ENCODE data around the gene HEBP2. TPM values are rescaled to one million over a fixed set of nuclear protein-coding genes. Genes with fewer than 3 reads are reported as not detected.

The HEBP2 gene
- total and polyA plus RNA-seq, 2 donors (not counting 3 experiments of a cell fraction or from before 2014, with no cell fraction given) = 22.5 to 75.3 TPM

- dilution Hi-C loops (cut with MboI; ENCODE audit: extremely low pct_ligation_motif_present, low sequenced_read_pairs) (no loop called here), intact Hi-C loops (cut with micrococcal nuclease) (no loop called here)
- POLR2A ChIA-PET = no interaction called here
- Histone ChIP-seq H3K9me1 (replicated peaks; ENCODE audit: control insufficient read depth, extremely low read depth, insufficient read depth, low read length) (no peaks in the 10 kb centered on the region), H3K27ac (ENCODE audit: insufficient read depth, low read depth, low read length) (no peak overlapping the region), H4K20me1 (replicated peaks; ENCODE audit: control insufficient read depth, extremely low read depth, insufficient read depth, low read length) (no peaks in the 10 kb centered on the region), H2AFZ (ENCODE audit: low read depth, low read length) (no peak overlapping the region), H3K9ac (replicated peaks; ENCODE audit: extremely low read depth, insufficient read depth, low read length) (no peak overlapping the region), H3K36me3 (ENCODE audit: control insufficient read depth in 2 of 2, extremely low read depth in 1 of 2, insufficient read depth in 2 of 2, low read length in 2 of 2) (peaks cover 5 to 16% of the 10 kb centered on the region in 2 experiments), H3K27me3 (ENCODE audit: control insufficient read depth in 2 of 2, insufficient read depth in 2 of 2, low read length in 2 of 2) (no peaks in the 10 kb centered on the region), H3K79me2 (ENCODE audit: control insufficient read depth, insufficient read depth, low read length) (peaks cover 7% of the 10 kb centered on the region), H3K9me3 (replicated peaks; ENCODE audit: control insufficient read depth, insufficient read depth, low read length) (no peaks in the 10 kb centered on the region), H3K4me2 (ENCODE audit: insufficient read depth, low read length) (no peak overlapping the region), H3K4me3 (replicated peaks in 1 of 3; ENCODE audit: insufficient read depth in 1 of 3, low read depth in 1 of 3, low read length in 3 of 3) (no peak overlapping the region), H3K4me1 (ENCODE audit: control insufficient read depth, extremely low read depth, insufficient read depth, low read length) (no peaks in the 10 kb centered on the region)
- no peak for TF ChIP-seq FOS (IDR thresholded peaks at IDR 0.05; ENCODE audit: borderline replicate concordance, insufficient read depth, low read length)
- no peak for TF ChIP-seq CTCF (IDR thresholded peaks at IDR 0.05; ENCODE audit: extremely low read depth in 1 of 2, insufficient read depth in 1 of 2, low read depth in 1 of 2, low read length in 2 of 2)
- TF ChIP-seq MAX (IDR thresholded peaks at IDR 0.05; ENCODE audit: insufficient read depth, insufficient read length) = no peak
- TF ChIP-seq JUN (IDR thresholded peaks at IDR 0.05; ENCODE audit: borderline replicate concordance, insufficient read depth, insufficient read length, low read depth) = no peak
- TF ChIP-seq EZH2 (IDR thresholded peaks at IDR 0.05; ENCODE audit: borderline replicate concordance, low read depth, low read length, severe bottlenecking) = no peak
- TF ChIP-seq POLR2AphosphoS5 (IDR thresholded peaks at IDR 0.05; ENCODE audit: insufficient read depth, low read depth, low read length) = no peak
- no peak for TF ChIP-seq MYC (IDR thresholded peaks at IDR 0.05; ENCODE audit: low read depth, low read length)
- no peak for TF ChIP-seq POLR2A (IDR thresholded peaks at IDR 0.05; ENCODE audit: low read depth, low read length)
- no peak for TF ChIP-seq GATA2 (IDR thresholded peaks at IDR 0.05; ENCODE audit: insufficient read depth, insufficient read length, low read depth, low read length)
- BruUV-seq (replicated peaks) = no TSS peak
- CTCF ChIA-PET = no interaction called here
- no peak for DNase-seq (ENCODE audit: low read depth, low spot score)
- no peak for FAIRE-seq
Measured at GRCh38 chr6:138442663-138443062, 38.6 kb downstream of the HEBP2 start.

All from endothelial cell of umbilical vein (primary cell).